K562 (cell line): ENCODE data around the gene AGFG1. TPM values are rescaled to one million over a fixed set of nuclear protein-coding genes. Genes with fewer than 3 reads are reported as not detected.

Experiments used
- HNRNPL ChIP-seq: fragments of 200-400 bp; formaldehyde crosslinking; IDR thresholded peaks from 2 replicates; pipeline ENCODE4 v1.6.1; 2017; ENCODE audit warnings: low read depth, mild to moderate bottlenecking, low read length
- ILK ChIP-seq: fragments of 450-650 bp; IDR thresholded peaks from 2 replicates; pipeline ENCODE4 v1.6.1; 2016; ENCODE audit warnings: missing genetic modification characterization, low read depth, mild to moderate bottlenecking, missing compliant biosample characterization, moderate library complexity, borderline replicate concordance
- TRIM24 ChIP-seq, 2 experiments: fragments of 450-650 bp; IDR thresholded peaks; 2 replicates each; pipeline ENCODE4 v1.6.1; 2016
- ZNF280A ChIP-seq: fragments of 450-650 bp; IDR thresholded peaks from 2 replicates; pipeline ENCODE4 v1.6.1; 2018; ENCODE audit warnings: mild to moderate bottlenecking, low read depth; ENCODE audit not compliant: partially characterized antibody
- polyA plus RNA-seq, 8 experiments: library from polyadenylated mRNA; depleted of rRNA in 4 of 8; stranded (reverse) in 5 of 8; unstranded in 3 of 8; fragments of >200 nt; fragmentation: Nextera tagmentation in 2 of 8; fragmentation: Illumina TruSeq in 1 of 8; extraction: Ambion mirVana in 2 of 8; extraction: Trizol in 1 of 8; gene quantifications; 2 replicates each; pipeline versions ENCODE4 v1.2.1 to v1.2.3, GENCODE V29; 2011 to 2014; ENCODE audit warnings: inconsistent platforms in 1 of 8, missing spikeins in 1 of 8
- total RNA-seq, 7 experiments: library from RNA; depleted of rRNA in 6 of 7; stranded (reverse); fragments of >200 nt in 6 of 7; fragmentation: Illumina TruSeq in 2 of 7; extraction: Trizol in 2 of 7; gene quantifications; 2 replicates each; pipeline versions ENCODE4 v1.2.1 to v1.2.3, GENCODE V29; 2011 to 2021; ENCODE audit warnings: low replicate concordance in 1 of 7
- TF ChIP-seq, protein P1 (sequence below): fragments of 250-450 bp; sonication (Bioruptor Pico); IDR thresholded peaks from 2 replicates; pipeline ENCODE4 v1.5.0; 2021; ENCODE audit warnings: mild to moderate bottlenecking, moderate library complexity

The AGFG1 gene
- total and polyA plus RNA-seq, 9 of the 15 experiments (the other 6 are each of a cell fraction or from before 2014, with no cell fraction given), result 11.2 to 97.5 (median 36.0) TPM

DNA sequence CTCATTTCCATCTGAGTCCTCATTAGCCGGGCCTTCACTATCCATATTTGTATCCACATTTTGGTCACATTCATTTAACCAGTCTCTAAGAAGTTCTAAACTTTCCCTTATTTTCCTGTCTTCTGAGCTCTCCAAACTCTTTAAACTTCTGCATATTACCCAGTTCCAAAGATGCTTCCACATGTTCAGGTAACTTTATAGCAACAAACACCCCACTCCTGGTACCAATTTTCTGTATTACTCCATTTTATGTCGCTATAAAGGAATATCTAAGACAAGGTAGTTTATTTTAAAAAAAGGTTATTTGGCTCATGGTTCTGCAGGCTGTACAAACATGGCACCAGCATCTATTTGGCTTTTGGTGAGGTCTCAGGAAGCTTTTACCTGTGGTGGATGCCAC, 38.8 kb upstream of the AGFG1 start (continued):
- TF ChIP-seq TRIM24 (IDR thresholded peaks at IDR 0.05) (0 out of 4 replicates have a peak, but pooled peaks of 1 of the 2 experiments have one; percentile 15), ILK (tag) (no peak), HNRNPL (no peak), ZNF280A (peak; percentile 18)
- TF ChIP-seq, protein P1, sequence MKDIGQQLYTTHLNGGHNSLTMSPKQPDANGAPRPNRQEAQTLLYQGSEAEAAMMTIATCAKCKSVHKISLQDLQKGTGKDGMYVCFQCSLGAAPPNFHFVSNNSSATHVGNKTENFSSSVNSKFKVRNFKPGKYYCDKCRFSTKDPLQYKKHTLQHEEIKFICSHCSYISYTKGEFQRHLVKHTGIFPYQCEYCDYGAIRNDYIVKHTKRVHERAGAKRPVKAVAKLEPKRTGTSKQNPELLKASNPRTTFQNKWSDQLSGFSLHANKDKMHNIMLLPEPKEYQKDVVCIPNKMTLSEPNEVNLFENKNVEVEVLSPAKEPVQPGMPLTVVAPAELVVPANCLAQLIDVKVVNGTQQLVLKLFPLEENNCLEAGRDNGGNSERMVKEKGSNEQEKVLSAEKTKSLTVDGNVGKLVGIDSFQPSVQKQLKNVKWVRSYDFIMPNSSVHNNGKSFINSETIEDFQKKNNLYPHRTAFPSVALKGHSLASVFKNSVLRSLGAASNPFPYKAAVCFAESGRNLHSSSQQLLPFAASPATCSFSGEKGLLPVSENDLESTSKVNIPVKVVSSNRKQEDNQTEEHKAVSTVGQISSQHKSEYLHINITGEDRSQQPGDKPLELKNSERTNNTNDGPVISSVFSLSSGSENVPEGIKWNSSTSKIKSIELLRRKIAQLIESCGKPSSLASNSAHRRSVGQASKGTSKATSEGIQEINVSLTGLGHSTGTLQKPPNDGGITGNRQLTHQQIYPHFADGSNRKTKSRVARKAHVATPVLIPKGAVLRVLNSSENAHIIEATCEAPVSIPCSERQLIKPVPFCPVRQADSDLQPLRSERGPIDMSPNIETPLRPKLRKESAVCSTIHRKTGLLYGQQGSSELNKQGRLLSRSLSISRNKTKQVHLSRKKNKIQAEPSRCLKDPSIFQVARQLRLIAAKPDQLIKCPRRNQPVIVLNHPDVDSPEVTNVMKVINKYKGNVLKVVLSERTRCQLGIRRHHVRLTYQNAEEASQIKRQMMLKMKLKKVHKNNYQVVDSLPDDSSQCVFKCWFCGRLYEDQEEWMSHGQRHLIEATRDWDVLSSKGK (CRISPR knock-in tag), result no peak
